Neutrophil (primary cell): ENCODE measurements around the gene PRAF2.

Experiments used
- H3K27ac ChIP-seq: fragments of 200-600 bp; sonication (generic); 2 replicates; pipeline ENCODE4 v1.5.1; 2016; ENCODE audit warnings: mild to moderate bottlenecking, moderate library complexity
- H3K27me3 ChIP-seq: fragments of 200-600 bp; sonication (generic); 2 replicates; pipeline ENCODE4 v1.6.0; 2016; ENCODE audit warnings: mild to moderate bottlenecking
- H3K36me3 ChIP-seq: fragments of 200-600 bp; sonication (generic); 2 replicates; pipeline ENCODE4 v1.5.1; 2017
- H3K4me1 ChIP-seq, 2 experiments: fragments of 200-600 bp in 1 of 2; sonication (generic) in 1 of 2; 1 replicate in 1 of 2; 2 replicates in 1 of 2; pipeline versions ENCODE4 v1.5.1 to v1.6.1; 2013 to 2016; ENCODE audit warnings: low read depth in 1 of 2, low read length in 1 of 2, mild to moderate bottlenecking in 1 of 2, moderate library complexity in 1 of 2; ENCODE audit not compliant: control insufficient read depth in 1 of 2, insufficient read depth in 1 of 2
- H3K4me3 ChIP-seq, 2 experiments: fragments of 200-600 bp in 1 of 2; sonication (generic) in 1 of 2; 1 replicate in 1 of 2; 2 replicates in 1 of 2; pipeline ENCODE4 v1.5.1; 2013 to 2016; ENCODE audit warnings: low read depth in 1 of 2, low read length in 1 of 2, mild to moderate bottlenecking in 1 of 2, moderate library complexity in 1 of 2
- H3K9me3 ChIP-seq: fragments of 200-600 bp; sonication (generic); 2 replicates; pipeline ENCODE4 v1.5.1; 2016
- CTCF ChIP-seq: fragments of 200-600 bp; sonication (generic); IDR thresholded peaks from 2 replicates; pipeline ENCODE4 v1.5.1; 2016; ENCODE audit warnings: antibody characterized with exemption

PRAF2 gene

GRCh38 chrX:49073601-49074575, at the start of gene PRAF2:
Gene PRAF2 (minus strand): TSS chrX:49074002. CDS start chrX:49073987, 15 bp downstream.
- peak; percentile 32 for TF ChIP-seq CTCF
- Histone ChIP-seq H3K4me1 (peaks cover 6 to 16% of the 10 kb centered on the region in 2 experiments), H3K4me3 (peak within 1 kb of the TSS; percentile 62), H3K9me3 (no peaks in the 10 kb centered on the region), H3K36me3 (peaks cover 33% of the 10 kb centered on the region), H3K27me3 (no peaks in the 10 kb centered on the region), H3K27ac (peak within 1 kb of the TSS; percentile 75)

- no peaks in the 10 kb centered on the region for H3K9me3 ChIP-seq
- no peaks in the 10 kb centered on the region for H3K36me3 ChIP-seq
- no peak for TF ChIP-seq CTCF
- no peaks in the 10 kb centered on the region for H3K27me3 ChIP-seq
- peaks cover 9 to 14% of the 10 kb centered on the region in 2 experiments for H3K4me1 ChIP-seq
- no peak overlapping the region for H3K27ac ChIP-seq
- H3K4me3 ChIP-seq: peak overlapping the region in 1 of 2 experiments; percentile 73
Observed at GRCh38 chrX:49122499-49122898, 48.7 kb upstream of the PRAF2 start.

GRCh38 chrX:49120091-49120490, 46.3 kb upstream of the PRAF2 start:
- H3K9me3 ChIP-seq: no peaks in the 10 kb centered on the region
- H3K4me3 ChIP-seq: no peak overlapping the region
- TF ChIP-seq CTCF: no peak
- no peaks in the 10 kb centered on the region for H3K27me3 ChIP-seq
- no peak overlapping the region for H3K27ac ChIP-seq
- peaks cover 12% of the 10 kb centered on the region for H3K36me3 ChIP-seq
- peaks cover 13 to 18% of the 10 kb centered on the region in 2 experiments for H3K4me1 ChIP-seq

GRCh38 chrX:49117581-49117980, 43.8 kb upstream of the PRAF2 start:
- Histone ChIP-seq H3K4me1 (peaks cover 7% of the 10 kb centered on the region in 2 experiments), H3K27ac (peak overlapping the region; percentile 58), H3K36me3 (peaks cover 28% of the 10 kb centered on the region)

GRCh38 chrX:49116716-49117115, 42.9 kb upstream of the PRAF2 start:
- Histone ChIP-seq H3K36me3 (peaks cover 36% of the 10 kb centered on the region), H3K27ac (no peak overlapping the region), H3K4me3 (no peak overlapping the region), H3K4me1 (peaks cover 6% of the 10 kb centered on the region in 2 experiments), H3K9me3 (no peaks in the 10 kb centered on the region), H3K27me3 (no peaks in the 10 kb centered on the region)
- TF ChIP-seq CTCF: no peak

More at GRCh38 chrX:49117581-49117980, 43.8 kb upstream of the PRAF2 start:
- no peaks in the 10 kb centered on the region for H3K27me3 ChIP-seq
- TF ChIP-seq CTCF: no peak
- H3K4me3 ChIP-seq: no peak overlapping the region
- H3K9me3 ChIP-seq: no peaks in the 10 kb centered on the region
